ENCODE data around the gene SENP2.
"Not testable (repeated sequence)": the region's sequence is repeated elsewhere in the genome, so short reads cannot be mapped to it uniquely, and the experiment has no call there.

Gene SENP2

GRCh38 chr3:185661296-185661695 lies 75.2 kb downstream of the SENP2 start:
- not testable (repeated sequence) for H3K4me3 ChIP-seq (ENCODE audit: low read depth, low read length); H3K14ac ChIP-seq (ENCODE audit: low read length); H2AK5ac ChIP-seq (ENCODE audit: low read length); H3K9me3 ChIP-seq (ENCODE audit: insufficient read depth, low read depth, low read length); H3K9ac ChIP-seq (ENCODE audit: low read length); H3K4ac ChIP-seq (ENCODE audit: low read depth, low read length); H2BK120ac ChIP-seq (ENCODE audit: insufficient read depth, low read length, poor library complexity); DNase-seq; H3K18ac ChIP-seq (ENCODE audit: low read length); H4K91ac ChIP-seq (ENCODE audit: low read depth, low read length); H2AFZ ChIP-seq (ENCODE audit: insufficient read depth, low read length, poor library complexity); H4K12ac ChIP-seq (ENCODE audit: low read depth, low read length); H3K4me2 ChIP-seq (ENCODE audit: low read length); H3K79me1 ChIP-seq (ENCODE audit: low read length); H2BK12ac ChIP-seq (ENCODE audit: low read length); H3K27ac ChIP-seq (ENCODE audit: low read depth, low read length); H3K27me3 ChIP-seq (ENCODE audit: insufficient read depth, low read length); H3K79me2 ChIP-seq (ENCODE audit: control insufficient read depth, insufficient read depth, low read length, poor library complexity); H3K23ac ChIP-seq (ENCODE audit: low read length); H4K8ac ChIP-seq (ENCODE audit: low read depth, low read length); H2BK5ac ChIP-seq (ENCODE audit: low read depth, low read length, poor library complexity)
- peaks cover 30 to 35% of the 10 kb centered on the region in 2 experiments for H3K36me3 ChIP-seq (ENCODE audit: control insufficient read depth in 1 of 2, insufficient read depth in 2 of 2, low read length in 2 of 2)
- peaks cover 10 to 12% of the 10 kb centered on the region in 2 experiments for H3K4me1 ChIP-seq (ENCODE audit: control insufficient read depth in 1 of 2, insufficient read depth in 2 of 2, low read length in 2 of 2)
- WGBS (ENCODE audit: extremely low coverage, insufficient coverage, insufficient read length): no CpG with 5 or more reads among the region's 10 CpGs

GRCh38 chr3:185661772-185662171 lies 75.7 kb downstream of the SENP2 start:
- Histone ChIP-seq H3K14ac (ENCODE audit: low read length) (no peak overlapping the region), H3K9ac (ENCODE audit: low read length) (no peak overlapping the region), H4K8ac (ENCODE audit: low read depth, low read length) (no peak overlapping the region), H2BK12ac (ENCODE audit: low read length) (no peak overlapping the region), H3K27me3 (ENCODE audit: insufficient read depth, low read length) (no peaks in the 10 kb centered on the region), H3K4me1 (ENCODE audit: control insufficient read depth in 1 of 2, insufficient read depth in 2 of 2, low read length in 2 of 2) (peaks cover 10 to 12% of the 10 kb centered on the region in 2 experiments), H3K18ac (ENCODE audit: low read length) (no peak overlapping the region), H2BK120ac (ENCODE audit: insufficient read depth, low read length, poor library complexity) (no peak overlapping the region), H3K79me2 (ENCODE audit: control insufficient read depth, insufficient read depth, low read length, poor library complexity) (no peaks in the 10 kb centered on the region), H3K27ac (ENCODE audit: low read depth, low read length) (no peak overlapping the region), H3K4me2 (ENCODE audit: low read length) (no peak overlapping the region), H3K36me3 (ENCODE audit: control insufficient read depth in 1 of 2, insufficient read depth in 2 of 2, low read length in 2 of 2) (peaks cover 27 to 32% of the 10 kb centered on the region in 2 experiments), H3K23ac (ENCODE audit: low read length) (no peak overlapping the region), H3K4me3 (ENCODE audit: low read depth, low read length) (no peak overlapping the region), H3K9me3 (ENCODE audit: insufficient read depth, low read depth, low read length) (no peaks in the 10 kb centered on the region), H3K79me1 (ENCODE audit: low read length) (no peaks in the 10 kb centered on the region), H3K4ac (ENCODE audit: low read depth, low read length) (no peak overlapping the region), H4K91ac (ENCODE audit: low read depth, low read length) (no peak overlapping the region), H4K12ac (ENCODE audit: low read depth, low read length) (no peak overlapping the region), H2AK5ac (ENCODE audit: low read length) (no peak overlapping the region), H2BK5ac (ENCODE audit: low read depth, low read length, poor library complexity) (no peak overlapping the region), H2AFZ (ENCODE audit: insufficient read depth, low read length, poor library complexity) (no peak overlapping the region)
- WGBS (ENCODE audit: extremely low coverage, insufficient coverage, insufficient read length): no CpG with 5 or more reads among the region's 4 CpGs
- no peak for DNase-seq

- Histone ChIP-seq H2BK5ac (ENCODE audit: low read depth, low read length, poor library complexity) (no peak overlapping the region), H3K9ac (ENCODE audit: low read length) (no peak overlapping the region), H3K23ac (ENCODE audit: low read length) (no peak overlapping the region), H2AFZ (ENCODE audit: insufficient read depth, low read length, poor library complexity) (no peak overlapping the region), H4K12ac (ENCODE audit: low read depth, low read length) (no peak overlapping the region), H3K9me3 (ENCODE audit: insufficient read depth, low read depth, low read length) (no peaks in the 10 kb centered on the region), H3K14ac (ENCODE audit: low read length) (no peak overlapping the region), H3K4ac (ENCODE audit: low read depth, low read length) (no peak overlapping the region), H3K27ac (ENCODE audit: low read depth, low read length) (no peak overlapping the region), H4K8ac (ENCODE audit: low read depth, low read length) (no peak overlapping the region), H3K36me3 (ENCODE audit: control insufficient read depth in 1 of 2, insufficient read depth in 2 of 2, low read length in 2 of 2) (peaks cover 13 to 18% of the 10 kb centered on the region in 2 experiments), H2BK12ac (ENCODE audit: low read length) (no peak overlapping the region), H4K91ac (ENCODE audit: low read depth, low read length) (no peak overlapping the region), H3K4me1 (ENCODE audit: control insufficient read depth in 1 of 2, insufficient read depth in 2 of 2, low read length in 2 of 2) (peaks cover 0 to under 1% of the 10 kb centered on the region in 2 experiments), H3K18ac (ENCODE audit: low read length) (no peak overlapping the region), H3K27me3 (ENCODE audit: insufficient read depth, low read length) (no peaks in the 10 kb centered on the region), H2BK120ac (ENCODE audit: insufficient read depth, low read length, poor library complexity) (no peak overlapping the region), H3K4me2 (ENCODE audit: low read length) (no peak overlapping the region), H2AK5ac (ENCODE audit: low read length) (no peak overlapping the region), H3K79me2 (ENCODE audit: control insufficient read depth, insufficient read depth, low read length, poor library complexity) (no peaks in the 10 kb centered on the region), H3K4me3 (ENCODE audit: low read depth, low read length) (no peak overlapping the region), H3K79me1 (ENCODE audit: low read length) (no peaks in the 10 kb centered on the region)
- no peak for DNase-seq
- WGBS (ENCODE audit: extremely low coverage, insufficient coverage, insufficient read length): no CpG with 5 or more reads among the region's 5 CpGs
Observed at GRCh38 chr3:185663929-185664328, 77.8 kb downstream of the SENP2 start.

- H2AFZ ChIP-seq (ENCODE audit: insufficient read depth, low read length, poor library complexity): no peak overlapping the region
- H3K4ac ChIP-seq (ENCODE audit: low read depth, low read length): no peak overlapping the region
- H3K4me3 ChIP-seq (ENCODE audit: low read depth, low read length): no peak overlapping the region
- no peaks in the 10 kb centered on the region for H3K4me1 ChIP-seq (ENCODE audit: control insufficient read depth in 1 of 2, insufficient read depth in 2 of 2, low read length in 2 of 2)
- H3K9ac ChIP-seq (ENCODE audit: low read length): no peak overlapping the region
- no peak overlapping the region for H3K23ac ChIP-seq (ENCODE audit: low read length)
- no peak for DNase-seq
- no peak overlapping the region for H2BK5ac ChIP-seq (ENCODE audit: low read depth, low read length, poor library complexity)
- H4K91ac ChIP-seq (ENCODE audit: low read depth, low read length): no peak overlapping the region
- H4K8ac ChIP-seq (ENCODE audit: low read depth, low read length): no peak overlapping the region
- H3K36me3 ChIP-seq (ENCODE audit: control insufficient read depth in 1 of 2, insufficient read depth in 2 of 2, low read length in 2 of 2): peaks cover 24 to 27% of the 10 kb centered on the region in 2 experiments
- no peaks in the 10 kb centered on the region for H3K9me3 ChIP-seq (ENCODE audit: insufficient read depth, low read depth, low read length)
- WGBS (ENCODE audit: extremely low coverage, insufficient coverage, insufficient read length): no CpG with 5 or more reads among the region's 4 CpGs
- no peak overlapping the region for H3K27ac ChIP-seq (ENCODE audit: low read depth, low read length)
- H3K18ac ChIP-seq (ENCODE audit: low read length): no peak overlapping the region
- no peaks in the 10 kb centered on the region for H3K27me3 ChIP-seq (ENCODE audit: insufficient read depth, low read length)
- no peak overlapping the region for H3K4me2 ChIP-seq (ENCODE audit: low read length)
- H2BK12ac ChIP-seq (ENCODE audit: low read length): no peak overlapping the region
- H4K12ac ChIP-seq (ENCODE audit: low read depth, low read length): no peak overlapping the region
- no peaks in the 10 kb centered on the region for H3K79me1 ChIP-seq (ENCODE audit: low read length)
- H3K14ac ChIP-seq (ENCODE audit: low read length): no peak overlapping the region
- no peak overlapping the region for H2AK5ac ChIP-seq (ENCODE audit: low read length)
- H3K79me2 ChIP-seq (ENCODE audit: control insufficient read depth, insufficient read depth, low read length, poor library complexity): no peaks in the 10 kb centered on the region
- H2BK120ac ChIP-seq (ENCODE audit: insufficient read depth, low read length, poor library complexity): no peak overlapping the region
Observed at GRCh38 chr3:185667574-185667973, 81.5 kb downstream of the SENP2 start.
